ENCODE data around the gene CHRNA1. TPM values are rescaled to one million over a fixed set of nuclear protein-coding genes. Genes with fewer than 3 reads are reported as not detected.

Gene CHRNA1
- polyA plus RNA-seq, 1 donor from 2014 or later = not detected

- no peak overlapping the region for H3K4me2 ChIP-seq (ENCODE audit: low read length)
- no peaks in the 10 kb centered on the region for H3K9me2 ChIP-seq (ENCODE audit: insufficient read depth, low read length)
- no peaks in the 10 kb centered on the region for H4K20me1 ChIP-seq (ENCODE audit: insufficient read depth)
- no peaks in the 10 kb centered on the region for H3K27me3 ChIP-seq (ENCODE audit: insufficient read depth, low read depth, low read length)
- no peak overlapping the region for H3K4me3 ChIP-seq (ENCODE audit: low read length)
- H3K9me3 ChIP-seq (ENCODE audit: low read length) = no peaks in the 10 kb centered on the region
- H3K27ac ChIP-seq (ENCODE audit: low read length) = no peak overlapping the region
- no peak overlapping the region for H2AFZ ChIP-seq (ENCODE audit: low read depth, low read length)
- H3F3A ChIP-seq (ENCODE audit: insufficient read depth, low read length, poor library complexity, severe bottlenecking) = no peaks in the 10 kb centered on the region
- no peaks in the 10 kb centered on the region for H3K36me3 ChIP-seq (ENCODE audit: insufficient read depth, low read length)
- H3K79me2 ChIP-seq (replicated peaks; ENCODE audit: insufficient read depth, low read length) = no peaks in the 10 kb centered on the region
- H3K9ac ChIP-seq (ENCODE audit: low read length) = no peak overlapping the region
- TF ChIP-seq SMC3 (conservative IDR thresholded peaks at IDR 0.05; ENCODE audit: poor library complexity) (no peak), MXI1 (conservative IDR thresholded peaks at IDR 0.05; ENCODE audit: poor library complexity, severe bottlenecking) (no peak), EP300 (conservative IDR thresholded peaks at IDR 0.05; ENCODE audit: poor library complexity, severe bottlenecking) (no peak), RAD21 (conservative IDR thresholded peaks at IDR 0.05) (no peak), CTCF (IDR thresholded peaks at IDR 0.05; ENCODE audit: poor library complexity, severe bottlenecking) (no peak), TAF1 (IDR thresholded peaks at IDR 0.05; ENCODE audit: low read depth) (no peak), EZH2 (IDR thresholded peaks at IDR 0.05; ENCODE audit: borderline replicate concordance, insufficient read depth, low read length, poor library complexity, severe bottlenecking) (no peak), REST (IDR thresholded peaks at IDR 0.05; ENCODE audit: borderline replicate concordance) (no peak), POLR2AphosphoS5 (IDR thresholded peaks at IDR 0.05) (no peak)
These were observed 23.4 kb upstream of the CHRNA1 start for GRCh38 chr2:174787487-174788205.

- no peak overlapping the region for H3K27ac ChIP-seq (ENCODE audit: low read length)
- H4K20me1 ChIP-seq (ENCODE audit: insufficient read depth) = no peaks in the 10 kb centered on the region
- no peak overlapping the region for H3K9ac ChIP-seq (ENCODE audit: low read length)
- H3K79me2 ChIP-seq (replicated peaks; ENCODE audit: insufficient read depth, low read length) = no peaks in the 10 kb centered on the region
- no peak overlapping the region for H3K4me3 ChIP-seq (ENCODE audit: low read length)
- no peak overlapping the region for H2AFZ ChIP-seq (ENCODE audit: low read depth, low read length)
- no peaks in the 10 kb centered on the region for H3K9me3 ChIP-seq (ENCODE audit: low read length)
- no peak overlapping the region for H3K4me2 ChIP-seq (ENCODE audit: low read length)
- H3K27me3 ChIP-seq (ENCODE audit: insufficient read depth, low read depth, low read length) = no peaks in the 10 kb centered on the region
- TF ChIP-seq POLR2AphosphoS5 (IDR thresholded peaks at IDR 0.05) (no peak), SMC3 (conservative IDR thresholded peaks at IDR 0.05; ENCODE audit: poor library complexity) (no peak), MXI1 (conservative IDR thresholded peaks at IDR 0.05; ENCODE audit: poor library complexity, severe bottlenecking) (no peak), EZH2 (IDR thresholded peaks at IDR 0.05; ENCODE audit: borderline replicate concordance, insufficient read depth, low read length, poor library complexity, severe bottlenecking) (no peak), EP300 (conservative IDR thresholded peaks at IDR 0.05; ENCODE audit: poor library complexity, severe bottlenecking) (no peak), CTCF (IDR thresholded peaks at IDR 0.05; ENCODE audit: poor library complexity, severe bottlenecking) (no peak), REST (IDR thresholded peaks at IDR 0.05; ENCODE audit: borderline replicate concordance) (no peak), RAD21 (conservative IDR thresholded peaks at IDR 0.05) (no peak), TAF1 (IDR thresholded peaks at IDR 0.05; ENCODE audit: low read depth) (no peak)
- no peaks in the 10 kb centered on the region for H3F3A ChIP-seq (ENCODE audit: insufficient read depth, low read length, poor library complexity, severe bottlenecking)
- H3K36me3 ChIP-seq (ENCODE audit: insufficient read depth, low read length) = no peaks in the 10 kb centered on the region
- no peaks in the 10 kb centered on the region for H3K9me2 ChIP-seq (ENCODE audit: insufficient read depth, low read length)
These were observed 21.9 kb upstream of the CHRNA1 start for GRCh38 chr2:174786066-174786725.

All from neural cell (in vitro differentiated cells).